ENCODE measurements around the gene PRXL2A.

Gene PRXL2A

GRCh38 chr10:80484676-80485075 is 76.3 kb downstream of the PRXL2A start:
- peaks cover 12% of the 10 kb centered on the region for H3K36me3 ChIP-seq (replicated peaks)
- no peak overlapping the region for H3K4me3 ChIP-seq (ENCODE audit: low read depth, low read length)
- H3K27ac ChIP-seq, result no peak overlapping the region
- in situ Hi-C loops (cut with HindIII; ENCODE audit: low pct_ligation_motif_present, low sequenced_read_pairs), result no loop called here
- DNase-seq, result no peak
- no peaks in the 10 kb centered on the region for H3K27me3 ChIP-seq (replicated peaks)
- TF ChIP-seq CTCF (IDR thresholded peaks at IDR 0.05; ENCODE audit: low read depth, low read length, missing control alignments), result no peak

- H3K27ac ChIP-seq, result no peak overlapping the region
- peaks cover 19% of the 10 kb centered on the region for H3K36me3 ChIP-seq (replicated peaks)
- in situ Hi-C loops (cut with HindIII; ENCODE audit: low pct_ligation_motif_present, low sequenced_read_pairs), result no loop called here
- DNase-seq, result no peak
- H3K4me3 ChIP-seq (ENCODE audit: low read depth, low read length), result no peak overlapping the region
- TF ChIP-seq CTCF (IDR thresholded peaks at IDR 0.05; ENCODE audit: low read depth, low read length, missing control alignments), result no peak
- H3K27me3 ChIP-seq (replicated peaks), result no peaks in the 10 kb centered on the region
These were observed 77.0 kb downstream of the PRXL2A start for GRCh38 chr10:80485076-80485945.

GRCh38 chr10:80485946-80486764 is 77.8 kb downstream of the PRXL2A start:
- no peak for TF ChIP-seq CTCF (IDR thresholded peaks at IDR 0.05; ENCODE audit: low read depth, low read length, missing control alignments)
- Histone ChIP-seq H3K27ac (no peak overlapping the region), H3K4me3 (ENCODE audit: low read depth, low read length) (no peak overlapping the region), H3K27me3 (replicated peaks) (no peaks in the 10 kb centered on the region), H3K36me3 (replicated peaks) (peaks cover 22% of the 10 kb centered on the region)
- DNase-seq, result no peak
- in situ Hi-C loops (cut with HindIII; ENCODE audit: low pct_ligation_motif_present, low sequenced_read_pairs), result no loop called here

All from brain microvascular endothelial cell (primary cell).